Measurements from ENCODE around the gene NCAM2.

DNA sequence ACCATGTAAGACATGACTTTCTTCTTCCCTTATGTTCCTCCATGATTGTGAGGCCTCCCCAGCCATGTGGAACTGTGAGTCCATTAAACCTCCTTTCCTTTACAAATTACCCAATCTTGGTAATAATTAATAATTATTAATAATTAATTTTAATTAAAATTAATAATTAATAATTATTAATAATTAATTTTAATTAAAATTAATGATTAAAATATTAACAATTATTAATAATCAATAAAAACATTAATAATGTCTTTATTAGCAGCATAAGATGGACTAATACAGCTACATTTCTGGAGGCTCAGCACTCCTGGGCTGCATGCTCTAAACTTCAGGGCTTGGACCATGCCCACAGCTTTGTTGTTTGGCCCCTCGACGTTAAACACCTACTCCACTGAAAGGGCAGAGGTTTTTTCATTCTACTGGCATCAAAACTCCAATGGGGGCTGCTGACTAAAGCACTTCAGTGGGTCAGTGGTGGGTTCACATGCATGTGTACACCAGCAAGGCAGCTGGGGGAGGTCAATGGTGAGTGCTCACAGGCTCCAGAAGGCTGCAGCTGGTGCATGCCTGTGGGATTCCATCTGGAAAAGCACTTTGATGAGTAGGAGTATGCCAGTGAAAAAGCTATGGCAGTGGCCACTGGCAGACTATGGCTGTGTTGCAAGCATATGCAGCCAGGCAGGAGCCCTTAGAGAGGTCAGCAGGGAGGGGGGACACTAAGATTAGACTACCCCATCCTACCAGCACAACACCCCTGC, 561.3 kb downstream of the NCAM2 start:
- TF ChIP-seq POLR2A (IDR thresholded peaks at IDR 0.05; ENCODE audit: low read depth) (no peak), CTCF (IDR thresholded peaks at IDR 0.05) (no peak)

Data from esophagus muscularis mucosa (tissue), 3 donors.